ENCODE data around the gene WFDC1. TPM values are rescaled to one million over a fixed set of nuclear protein-coding genes. Genes with fewer than 3 reads are reported as not detected.

Gene WFDC1
- total RNA-seq, 1 experiment from 2014 or later: not detected

- H3K9me2 ChIP-seq (replicated peaks; ENCODE audit: insufficient read depth, low read length): no peaks in the 10 kb centered on the region
- H3K36me3 ChIP-seq (ENCODE audit: insufficient read depth, low read length): no peaks in the 10 kb centered on the region
- H3K27me3 ChIP-seq (ENCODE audit: low read length): no peaks in the 10 kb centered on the region
- H4K20me1 ChIP-seq (ENCODE audit: insufficient read depth, low read depth, low read length): no peaks in the 10 kb centered on the region
- H3K79me2 ChIP-seq (ENCODE audit: low read length): no peaks in the 10 kb centered on the region
- DNase-seq: no peak
- H3K27ac ChIP-seq (ENCODE audit: low read length): no peak overlapping the region
- no peaks in the 10 kb centered on the region for H3K4me1 ChIP-seq (ENCODE audit: low read length)
- no peaks in the 10 kb centered on the region for H3K9me3 ChIP-seq (ENCODE audit: low read length)
- H3K9ac ChIP-seq (ENCODE audit: low read length): no peak overlapping the region
- H2AFZ ChIP-seq (ENCODE audit: low read length): no peak overlapping the region
- H3K4me2 ChIP-seq (ENCODE audit: low read depth, low read length, poor library complexity, severe bottlenecking): no peak overlapping the region
- H3K4me3 ChIP-seq (ENCODE audit: low read length): no peak overlapping the region
Observed at GRCh38 chr16:84359326-84359725, 64.6 kb downstream of the WFDC1 start.

- Histone ChIP-seq H3K4me3 (ENCODE audit: low read length) (no peak overlapping the region), H3K27ac (ENCODE audit: low read length) (no peak overlapping the region), H2AFZ (ENCODE audit: low read length) (no peak overlapping the region), H3K4me1 (ENCODE audit: low read length) (no peaks in the 10 kb centered on the region), H3K9me2 (replicated peaks; ENCODE audit: insufficient read depth, low read length) (no peaks in the 10 kb centered on the region), H3K79me2 (ENCODE audit: low read length) (no peaks in the 10 kb centered on the region), H3K36me3 (ENCODE audit: insufficient read depth, low read length) (no peaks in the 10 kb centered on the region), H3K9me3 (ENCODE audit: low read length) (no peaks in the 10 kb centered on the region), H3K27me3 (ENCODE audit: low read length) (no peaks in the 10 kb centered on the region), H3K9ac (ENCODE audit: low read length) (no peak overlapping the region), H4K20me1 (ENCODE audit: insufficient read depth, low read depth, low read length) (no peaks in the 10 kb centered on the region), H3K4me2 (ENCODE audit: low read depth, low read length, poor library complexity, severe bottlenecking) (no peak overlapping the region)
- DNase-seq: no peak
Observed at GRCh38 chr16:84360170-84360569, 65.5 kb downstream of the WFDC1 start.

GRCh38 chr16:84360748-84361147 is 66.1 kb downstream of the WFDC1 start:
- no peak overlapping the region for H3K4me3 ChIP-seq (ENCODE audit: low read length)
- no peaks in the 10 kb centered on the region for H3K79me2 ChIP-seq (ENCODE audit: low read length)
- H3K9ac ChIP-seq (ENCODE audit: low read length): no peak overlapping the region
- no peak for DNase-seq
- no peaks in the 10 kb centered on the region for H3K9me3 ChIP-seq (ENCODE audit: low read length)
- H3K27ac ChIP-seq (ENCODE audit: low read length): no peak overlapping the region
- H4K20me1 ChIP-seq (ENCODE audit: insufficient read depth, low read depth, low read length): no peaks in the 10 kb centered on the region
- H3K36me3 ChIP-seq (ENCODE audit: insufficient read depth, low read length): no peaks in the 10 kb centered on the region
- no peaks in the 10 kb centered on the region for H3K9me2 ChIP-seq (replicated peaks; ENCODE audit: insufficient read depth, low read length)
- no peaks in the 10 kb centered on the region for H3K27me3 ChIP-seq (ENCODE audit: low read length)
- no peak overlapping the region for H3K4me2 ChIP-seq (ENCODE audit: low read depth, low read length, poor library complexity, severe bottlenecking)
- no peaks in the 10 kb centered on the region for H3K4me1 ChIP-seq (ENCODE audit: low read length)
- H2AFZ ChIP-seq (ENCODE audit: low read length): no peak overlapping the region

GRCh38 chr16:84361546-84361945 is 66.9 kb downstream of the WFDC1 start:
- Histone ChIP-seq H3K9me2 (replicated peaks; ENCODE audit: insufficient read depth, low read length) (no peaks in the 10 kb centered on the region), H4K20me1 (ENCODE audit: insufficient read depth, low read depth, low read length) (no peaks in the 10 kb centered on the region), H3K9me3 (ENCODE audit: low read length) (no peaks in the 10 kb centered on the region), H3K4me3 (ENCODE audit: low read length) (no peak overlapping the region), H3K36me3 (ENCODE audit: insufficient read depth, low read length) (no peaks in the 10 kb centered on the region), H3K79me2 (ENCODE audit: low read length) (no peaks in the 10 kb centered on the region), H3K27me3 (ENCODE audit: low read length) (no peaks in the 10 kb centered on the region), H3K4me1 (ENCODE audit: low read length) (no peaks in the 10 kb centered on the region), H3K4me2 (ENCODE audit: low read depth, low read length, poor library complexity, severe bottlenecking) (no peak overlapping the region), H3K9ac (ENCODE audit: low read length) (no peak overlapping the region), H3K27ac (ENCODE audit: low read length) (no peak overlapping the region), H2AFZ (ENCODE audit: low read length) (no peak overlapping the region)
- DNase-seq: no peak

GRCh38 chr16:84362471-84362941 is 67.8 kb downstream of the WFDC1 start:
- Histone ChIP-seq H3K27me3 (ENCODE audit: low read length) (no peaks in the 10 kb centered on the region), H3K4me3 (ENCODE audit: low read length) (no peak overlapping the region), H4K20me1 (ENCODE audit: insufficient read depth, low read depth, low read length) (no peaks in the 10 kb centered on the region), H3K36me3 (ENCODE audit: insufficient read depth, low read length) (no peaks in the 10 kb centered on the region), H3K4me1 (ENCODE audit: low read length) (no peaks in the 10 kb centered on the region), H3K79me2 (ENCODE audit: low read length) (no peaks in the 10 kb centered on the region), H3K9me3 (ENCODE audit: low read length) (no peaks in the 10 kb centered on the region), H3K9ac (ENCODE audit: low read length) (no peak overlapping the region), H3K27ac (ENCODE audit: low read length) (no peak overlapping the region), H3K4me2 (ENCODE audit: low read depth, low read length, poor library complexity, severe bottlenecking) (no peak overlapping the region), H3K9me2 (replicated peaks; ENCODE audit: insufficient read depth, low read length) (no peaks in the 10 kb centered on the region), H2AFZ (ENCODE audit: low read length) (no peak overlapping the region)
- DNase-seq: no peak

GRCh38 chr16:84366208-84366607 is 71.5 kb downstream of the WFDC1 start:
- no peak overlapping the region for H3K27ac ChIP-seq (ENCODE audit: low read length)
- H3K9ac ChIP-seq (ENCODE audit: low read length): no peak overlapping the region
- H3K4me2 ChIP-seq (ENCODE audit: low read depth, low read length, poor library complexity, severe bottlenecking): no peak overlapping the region
- H3K9me2 ChIP-seq (replicated peaks; ENCODE audit: insufficient read depth, low read length): no peaks in the 10 kb centered on the region
- no peaks in the 10 kb centered on the region for H3K9me3 ChIP-seq (ENCODE audit: low read length)
- no peak overlapping the region for H3K4me3 ChIP-seq (ENCODE audit: low read length)
- no peaks in the 10 kb centered on the region for H3K79me2 ChIP-seq (ENCODE audit: low read length)
- no peaks in the 10 kb centered on the region for H3K36me3 ChIP-seq (ENCODE audit: insufficient read depth, low read length)
- DNase-seq: no peak
- H2AFZ ChIP-seq (ENCODE audit: low read length): no peak overlapping the region
- H3K27me3 ChIP-seq (ENCODE audit: low read length): no peaks in the 10 kb centered on the region
- no peaks in the 10 kb centered on the region for H3K4me1 ChIP-seq (ENCODE audit: low read length)
- no peaks in the 10 kb centered on the region for H4K20me1 ChIP-seq (ENCODE audit: insufficient read depth, low read depth, low read length)

GRCh38 chr16:84367297-84367680 is 72.6 kb downstream of the WFDC1 start:
- Histone ChIP-seq H3K27ac (ENCODE audit: low read length) (no peak overlapping the region), H3K4me2 (ENCODE audit: low read depth, low read length, poor library complexity, severe bottlenecking) (no peak overlapping the region), H4K20me1 (ENCODE audit: insufficient read depth, low read depth, low read length) (no peaks in the 10 kb centered on the region), H2AFZ (ENCODE audit: low read length) (no peak overlapping the region), H3K9ac (ENCODE audit: low read length) (no peak overlapping the region), H3K27me3 (ENCODE audit: low read length) (no peaks in the 10 kb centered on the region), H3K4me1 (ENCODE audit: low read length) (no peaks in the 10 kb centered on the region), H3K79me2 (ENCODE audit: low read length) (no peaks in the 10 kb centered on the region), H3K4me3 (ENCODE audit: low read length) (no peak overlapping the region), H3K9me3 (ENCODE audit: low read length) (no peaks in the 10 kb centered on the region), H3K9me2 (replicated peaks; ENCODE audit: insufficient read depth, low read length) (no peaks in the 10 kb centered on the region), H3K36me3 (ENCODE audit: insufficient read depth, low read length) (no peaks in the 10 kb centered on the region)
- no peak for DNase-seq

- Histone ChIP-seq H3K4me1 (ENCODE audit: low read length) (no peaks in the 10 kb centered on the region), H3K4me3 (ENCODE audit: low read length) (no peak overlapping the region), H3K27me3 (ENCODE audit: low read length) (no peaks in the 10 kb centered on the region), H3K9ac (ENCODE audit: low read length) (no peak overlapping the region), H3K36me3 (ENCODE audit: insufficient read depth, low read length) (no peaks in the 10 kb centered on the region), H2AFZ (ENCODE audit: low read length) (no peak overlapping the region), H3K9me2 (replicated peaks; ENCODE audit: insufficient read depth, low read length) (no peaks in the 10 kb centered on the region), H3K79me2 (ENCODE audit: low read length) (no peaks in the 10 kb centered on the region), H3K4me2 (ENCODE audit: low read depth, low read length, poor library complexity, severe bottlenecking) (no peak overlapping the region), H3K27ac (ENCODE audit: low read length) (no peak overlapping the region), H4K20me1 (ENCODE audit: insufficient read depth, low read depth, low read length) (no peaks in the 10 kb centered on the region), H3K9me3 (ENCODE audit: low read length) (no peaks in the 10 kb centered on the region)
- no peak for DNase-seq
Observed at GRCh38 chr16:84367750-84368307, 73.2 kb downstream of the WFDC1 start.

All from Karpas-422 (cell line).